ENCODE results near the gene TMEM244. TPM values are rescaled to one million over a fixed set of nuclear protein-coding genes. Genes with fewer than 3 reads are reported as not detected.
"Not testable (repeated sequence)": the region's sequence is repeated elsewhere in the genome, so short reads cannot be mapped to it uniquely, and the experiment has no call there.

Gene TMEM244
- total and polyA plus RNA-seq, 2 of the 13 experiments (the other 11 are each of a cell fraction or from before 2014, with no cell fraction given) = not detected

- CTCF ChIA-PET (ENCODE audit: low intra/inter-chr PET ratio, low total read pairs); H3K9me3 ChIP-seq (ENCODE audit: low read length); DNase-seq (ENCODE audit: low spot score); FAIRE-seq; ATAC-seq; H3K79me2 ChIP-seq (ENCODE audit: insufficient read depth, low read length); H3K4me3 ChIP-seq (replicated peaks in 1 of 3; ENCODE audit: insufficient read depth in 1 of 3, low read depth in 2 of 3, low read length in 3 of 3); H4K20me1 ChIP-seq (ENCODE audit: insufficient read depth, low read length); H3K36me3 ChIP-seq (replicated peaks in 1 of 2; ENCODE audit: control insufficient read depth in 1 of 2, insufficient read depth in 2 of 2, low read length in 2 of 2); H3K9ac ChIP-seq (ENCODE audit: insufficient read depth, low read depth, low read length); BruUV-seq (replicated peaks); H3K4me1 ChIP-seq (ENCODE audit: insufficient read depth, low read length); in situ Hi-C loops (cut with HindIII; ENCODE audit: extremely low pct_ligation_motif_present, low pct_unique_long_range_greater_than_20kb); H3K27ac ChIP-seq (ENCODE audit: extremely low read length, insufficient read depth, low read length); H3K4me2 ChIP-seq (ENCODE audit: low read depth, low read length); POLR2A ChIA-PET; H2AFZ ChIP-seq (ENCODE audit: low read length); intact Hi-C loops (cut with micrococcal nuclease; ENCODE audit: unreplicated experiment); H3K27me3 ChIP-seq (ENCODE audit: control insufficient read depth in 1 of 2, insufficient read depth in 2 of 2, low read length in 2 of 2): not testable (repeated sequence)
- 3% methylated on average over 2 of the region's 2 CpGs for WGBS (ENCODE audit: low lambda C conversion rate)
These were observed 54.0 kb downstream of the TMEM244 start for GRCh38 chr6:129807141-129807540.

GRCh38 chr6:129802920-129803319 lies 58.2 kb downstream of the TMEM244 start:
- in situ Hi-C loops (cut with HindIII; ENCODE audit: extremely low pct_ligation_motif_present, low pct_unique_long_range_greater_than_20kb); H3K4me2 ChIP-seq (ENCODE audit: low read depth, low read length); POLR2A ChIA-PET; H3K79me2 ChIP-seq (ENCODE audit: insufficient read depth, low read length); intact Hi-C loops (cut with micrococcal nuclease; ENCODE audit: unreplicated experiment); CTCF ChIA-PET (ENCODE audit: low intra/inter-chr PET ratio, low total read pairs); H3K9ac ChIP-seq (ENCODE audit: insufficient read depth, low read depth, low read length); ATAC-seq; H3K36me3 ChIP-seq (replicated peaks in 1 of 2; ENCODE audit: control insufficient read depth in 1 of 2, insufficient read depth in 2 of 2, low read length in 2 of 2); H3K4me3 ChIP-seq (replicated peaks in 1 of 3; ENCODE audit: insufficient read depth in 1 of 3, low read depth in 2 of 3, low read length in 3 of 3); DNase-seq (ENCODE audit: low spot score); H3K27me3 ChIP-seq (ENCODE audit: control insufficient read depth in 1 of 2, insufficient read depth in 2 of 2, low read length in 2 of 2); H4K20me1 ChIP-seq (ENCODE audit: insufficient read depth, low read length); H2AFZ ChIP-seq (ENCODE audit: low read length); BruUV-seq (replicated peaks); H3K4me1 ChIP-seq (ENCODE audit: insufficient read depth, low read length); H3K27ac ChIP-seq (ENCODE audit: extremely low read length, insufficient read depth, low read length); FAIRE-seq; H3K9me3 ChIP-seq (ENCODE audit: low read length): not testable (repeated sequence)

GRCh38 chr6:129801909-129802308 lies 59.2 kb downstream of the TMEM244 start:
- Histone ChIP-seq H3K4me2 (ENCODE audit: low read depth, low read length) (no peak overlapping the region), H3K4me3 (replicated peaks in 1 of 3; ENCODE audit: insufficient read depth in 1 of 3, low read depth in 2 of 3, low read length in 3 of 3) (no peak overlapping the region), H2AFZ (ENCODE audit: low read length) (no peak overlapping the region), H3K4me1 (ENCODE audit: insufficient read depth, low read length) (no peaks in the 10 kb centered on the region), H4K20me1 (ENCODE audit: insufficient read depth, low read length) (no peaks in the 10 kb centered on the region), H3K27me3 (ENCODE audit: control insufficient read depth in 1 of 2, insufficient read depth in 2 of 2, low read length in 2 of 2) (no peaks in the 10 kb centered on the region), H3K9me3 (ENCODE audit: low read length) (no peaks in the 10 kb centered on the region), H3K79me2 (ENCODE audit: insufficient read depth, low read length) (no peaks in the 10 kb centered on the region), H3K9ac (ENCODE audit: insufficient read depth, low read depth, low read length) (no peak overlapping the region), H3K36me3 (replicated peaks in 1 of 2; ENCODE audit: control insufficient read depth in 1 of 2, insufficient read depth in 2 of 2, low read length in 2 of 2) (no peaks in the 10 kb centered on the region), H3K27ac (ENCODE audit: extremely low read length, insufficient read depth, low read length) (no peak overlapping the region)
- DNase-seq (ENCODE audit: low spot score) (no peak), FAIRE-seq (no peak), ATAC-seq (no peak)
- no TSS peak for BruUV-seq (replicated peaks)
- ChIA-PET POLR2A (no interaction called here), CTCF (ENCODE audit: low intra/inter-chr PET ratio, low total read pairs) (no interaction called here)
- intact Hi-C loops (cut with micrococcal nuclease; ENCODE audit: unreplicated experiment) (no loop called here), in situ Hi-C loops (cut with HindIII; ENCODE audit: extremely low pct_ligation_motif_present, low pct_unique_long_range_greater_than_20kb) (no loop called here)
- 25% methylated on average over 4 of the region's 4 CpGs for WGBS (ENCODE audit: low lambda C conversion rate)
- TF ChIP-seq ZNF660 (CRISPR knock-in tag; IDR thresholded peaks at IDR 0.05; ENCODE audit: borderline replicate concordance, low read depth) (no peak), HBP1 (CRISPR knock-in tag; IDR thresholded peaks at IDR 0.05; ENCODE audit: low read depth) (no peak), SOX6 (IDR thresholded peaks at IDR 0.05) (no peak), SOX6 (CRISPR knock-in tag; IDR thresholded peaks at IDR 0.05) (no peak), TFAP4 (IDR thresholded peaks at IDR 0.05; ENCODE audit: borderline replicate concordance, low read depth) (no peak), MLLT10 (CRISPR knock-in tag; IDR thresholded peaks at IDR 0.05) (no peak), ZNF691 (CRISPR knock-in tag; IDR thresholded peaks at IDR 0.05; ENCODE audit: borderline replicate concordance, low read depth) (no peak), ZNF816 (CRISPR knock-in tag; IDR thresholded peaks at IDR 0.05; ENCODE audit: borderline replicate concordance) (no peak), MXD1 (CRISPR knock-in tag; IDR thresholded peaks at IDR 0.05) (no peak), MBD4 (IDR thresholded peaks at IDR 0.05; ENCODE audit: borderline replicate concordance, low read length) (no peak)
